Activated CD8-positive, alpha-beta memory T cell treated with anti-CD3 and anti-CD28 coated beads, Interleukin-2, amount 50 U/mL, for 1 hour (primary cell): Measurements from ENCODE around the gene KRTCAP3.

ENCODE experiments used
- DNase-seq: peaks from one replicate; pipeline ENCODE4 v3.0.0-alpha.2; 2020; ENCODE audit errors: extremely low read depth

Gene KRTCAP3

DNA sequence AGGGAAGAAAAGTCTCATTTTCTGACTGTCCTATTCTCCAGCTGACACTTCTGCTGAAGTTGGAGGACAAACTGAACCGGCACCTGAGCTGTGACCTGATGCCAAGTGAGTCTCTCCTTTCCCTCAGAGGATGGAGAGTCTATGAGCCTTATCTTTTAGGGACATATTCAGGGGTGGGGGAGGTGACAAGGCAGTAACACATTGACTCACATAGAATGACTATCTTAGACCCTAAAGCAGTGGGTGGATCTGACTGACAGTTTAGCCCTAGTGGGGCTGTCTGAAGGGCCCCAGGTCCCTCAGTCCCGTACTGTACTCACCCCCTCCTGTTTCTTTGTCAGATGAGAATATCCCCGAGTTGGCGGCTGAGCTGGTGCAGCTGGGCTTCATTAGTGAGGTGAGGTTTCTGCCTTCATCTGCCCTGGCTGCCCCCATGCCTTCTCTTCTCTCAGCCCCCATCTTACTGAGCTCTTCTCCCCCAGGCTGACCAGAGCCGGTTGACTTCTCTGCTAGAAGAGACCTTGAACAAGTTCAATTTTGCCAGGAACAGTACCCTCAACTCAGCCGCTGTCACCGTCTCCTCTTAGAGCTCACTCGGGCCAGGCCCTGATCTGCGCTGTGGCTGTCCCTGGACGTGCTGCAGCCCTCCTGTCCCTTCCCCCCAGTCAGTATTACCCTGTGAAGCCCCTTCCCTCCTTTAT, 805 bp upstream of the KRTCAP3 start:
- no peak for DNase-seq

DNA sequence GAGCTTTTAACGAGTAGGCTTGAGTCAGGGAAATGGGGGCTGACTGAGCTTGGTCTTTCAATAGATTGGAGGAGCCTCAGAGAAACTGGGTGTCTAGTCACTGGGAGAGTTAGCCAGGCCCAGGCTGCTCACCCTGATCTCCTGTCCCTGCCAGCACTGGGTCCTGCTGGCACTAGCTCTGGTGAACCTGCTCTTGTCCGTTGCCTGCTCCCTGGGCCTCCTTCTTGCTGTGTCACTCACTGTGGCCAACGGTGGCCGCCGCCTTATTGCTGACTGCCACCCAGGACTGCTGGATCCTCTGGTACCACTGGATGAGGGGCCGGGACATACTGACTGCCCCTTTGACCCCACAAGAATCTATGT, 720 bp downstream of the KRTCAP3 start:
- no peak for DNase-seq

DNA sequence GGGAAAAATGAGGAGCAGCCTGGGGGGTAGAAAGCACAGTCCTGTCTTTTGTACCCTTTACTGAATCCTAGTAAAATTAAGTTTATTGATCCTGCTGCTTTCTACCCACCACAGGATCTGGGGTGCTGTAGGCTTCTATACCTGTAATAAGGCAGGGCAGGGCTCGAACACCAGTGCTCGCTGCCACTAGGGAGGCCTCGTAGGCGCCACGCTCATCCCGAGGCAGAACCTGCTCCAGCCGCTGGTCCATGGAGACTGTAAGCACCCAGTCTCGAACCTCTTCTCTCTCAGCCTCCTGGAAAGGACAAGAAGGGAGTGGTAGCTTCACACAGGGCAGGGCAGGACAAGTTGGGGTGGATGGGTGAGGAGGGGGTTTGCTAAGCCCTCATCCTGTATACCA, 3.0 kb downstream of the KRTCAP3 start:
- no peak for DNase-seq

DNA sequence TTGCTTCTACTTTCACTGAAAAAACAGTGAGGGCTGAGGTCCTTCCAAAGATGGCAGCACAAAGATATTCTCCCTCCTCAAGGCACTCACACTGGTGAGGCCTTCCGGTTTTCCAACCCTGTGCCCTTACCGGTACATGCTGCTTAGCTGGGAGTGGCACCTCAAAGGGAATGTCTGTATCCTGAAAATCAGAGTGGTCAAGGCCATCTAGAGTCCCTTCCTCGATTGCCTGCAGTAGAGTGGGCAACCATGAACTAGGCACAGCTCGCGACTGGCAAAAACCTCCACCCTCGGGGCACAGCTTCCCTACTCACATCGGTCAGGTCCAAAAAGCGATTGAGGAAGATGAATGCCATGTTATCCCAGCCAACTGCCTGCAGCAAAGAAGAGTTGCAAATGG, 3.4 kb downstream of the KRTCAP3 start:
- DNase-seq, result no peak

DNA sequence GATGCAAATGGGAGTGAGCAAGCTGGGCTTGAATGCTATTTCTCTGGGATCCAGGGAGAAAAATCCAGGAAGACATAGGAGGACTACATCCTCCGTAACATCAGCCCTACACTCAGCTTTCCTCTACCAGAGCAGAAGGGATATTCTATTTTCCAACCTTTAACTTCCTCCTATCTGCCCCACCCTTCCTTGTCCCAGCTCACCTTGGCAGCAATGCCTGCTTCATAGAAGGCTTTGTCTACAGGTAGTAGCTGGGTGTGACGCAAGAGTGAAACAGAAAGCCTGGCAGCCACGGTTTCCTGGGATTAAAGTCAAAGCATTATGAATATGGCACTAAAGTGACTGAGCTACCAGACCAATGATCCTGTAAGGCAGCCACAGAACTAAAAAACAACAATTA, 3.9 kb downstream of the KRTCAP3 start:
- no peak for DNase-seq

DNA sequence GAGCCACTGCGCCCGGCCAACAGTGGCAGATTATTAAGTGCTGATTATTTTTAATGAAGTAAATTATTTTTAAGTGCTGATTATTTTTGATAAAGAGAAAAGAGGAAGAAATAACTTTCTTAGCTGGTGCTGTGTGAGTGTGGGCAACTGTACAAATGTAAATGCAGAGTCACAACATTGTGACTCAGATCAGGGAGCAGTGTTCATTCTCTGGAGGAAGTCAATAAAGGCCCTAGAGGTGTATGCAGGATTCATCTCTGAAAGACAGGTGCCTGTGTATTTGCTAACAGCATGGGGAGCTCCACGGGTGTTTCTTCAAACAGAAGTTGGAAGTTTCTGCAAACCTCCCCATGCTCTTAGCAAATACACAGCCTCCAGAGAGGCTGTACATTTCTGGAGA, 6.2 kb downstream of the KRTCAP3 start:
- no peak for DNase-seq

DNA sequence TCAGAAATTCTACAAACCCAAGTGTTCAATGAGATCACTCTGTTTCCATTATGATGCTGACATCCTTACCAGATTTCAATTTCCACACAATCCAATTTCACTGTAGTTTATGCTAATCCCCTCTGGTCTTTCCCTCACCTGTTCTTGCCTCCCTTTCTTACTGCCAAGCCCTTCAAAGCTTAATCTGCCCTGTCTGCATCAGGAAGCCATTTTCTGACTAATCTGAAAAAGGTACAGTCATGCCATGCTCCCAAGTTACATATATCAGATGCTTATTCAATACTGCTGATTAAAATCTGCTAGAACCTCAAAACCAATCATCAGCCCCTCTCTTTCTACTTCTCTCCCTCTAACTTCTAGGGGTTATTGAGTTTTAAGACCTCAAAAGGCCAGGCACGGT, 8.9 kb downstream of the KRTCAP3 start:
- DNase-seq, result no peak

DNA sequence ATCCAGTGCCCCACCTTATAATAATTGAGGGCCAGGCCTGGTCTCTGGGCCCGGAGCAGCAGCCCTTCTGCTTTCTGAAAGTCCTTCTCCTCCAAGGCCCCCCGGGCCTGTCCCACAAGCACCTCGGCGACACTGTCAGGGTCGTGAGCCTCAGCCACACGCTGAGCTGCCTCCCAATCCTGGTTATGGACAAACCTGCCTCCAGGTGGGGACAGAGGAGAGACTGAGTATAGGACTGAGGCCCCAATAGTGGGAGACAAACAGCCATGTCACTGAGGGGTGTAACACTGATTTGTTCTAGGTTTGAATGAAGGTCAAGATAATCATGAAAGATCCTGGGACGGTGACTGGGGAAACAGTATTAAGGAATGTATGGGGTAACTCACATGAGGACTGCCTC, 11.8 kb downstream of the KRTCAP3 start:
- no peak for DNase-seq

DNA sequence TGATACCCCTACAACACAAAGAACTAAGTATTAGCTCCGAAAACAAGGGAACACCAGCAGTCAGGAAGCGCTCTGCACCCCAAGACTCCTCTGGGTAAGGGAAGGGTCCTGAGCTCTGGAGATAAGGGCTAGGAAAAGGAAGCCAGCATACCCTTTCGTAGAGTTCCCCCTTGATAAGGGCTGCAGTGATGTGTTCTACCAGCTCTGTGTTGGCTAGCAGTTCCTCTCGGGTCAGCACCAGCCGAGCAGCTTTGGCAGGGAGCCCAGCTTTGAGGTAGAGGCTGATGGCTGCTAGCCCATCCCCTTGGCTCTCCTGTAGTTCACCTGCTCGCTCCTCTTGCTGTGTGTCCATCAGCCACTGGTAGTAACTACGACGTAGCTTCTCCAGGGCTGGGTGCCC, 18.9 kb downstream of the KRTCAP3 start:
- DNase-seq, result no peak

DNA sequence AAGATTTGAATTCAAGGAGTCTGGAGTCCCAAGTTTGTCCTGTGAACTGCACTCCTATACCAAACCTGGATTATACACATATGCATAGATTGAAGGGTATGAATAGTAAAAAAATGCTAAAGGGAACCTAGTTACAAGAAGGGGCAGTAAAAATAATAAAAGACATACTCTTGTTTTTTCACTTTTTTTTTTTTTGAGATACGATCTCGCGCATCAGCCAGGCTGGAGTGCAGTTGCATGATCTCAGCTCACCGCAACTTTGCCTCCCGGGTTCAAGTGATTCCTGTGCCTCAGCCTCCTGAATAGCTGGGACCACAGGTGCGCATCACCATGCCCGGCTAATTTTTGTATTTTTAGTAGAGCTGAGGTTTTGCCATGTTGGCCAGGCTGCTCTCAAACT, 22.3 kb downstream of the KRTCAP3 start:
- DNase-seq, result no peak

DNA sequence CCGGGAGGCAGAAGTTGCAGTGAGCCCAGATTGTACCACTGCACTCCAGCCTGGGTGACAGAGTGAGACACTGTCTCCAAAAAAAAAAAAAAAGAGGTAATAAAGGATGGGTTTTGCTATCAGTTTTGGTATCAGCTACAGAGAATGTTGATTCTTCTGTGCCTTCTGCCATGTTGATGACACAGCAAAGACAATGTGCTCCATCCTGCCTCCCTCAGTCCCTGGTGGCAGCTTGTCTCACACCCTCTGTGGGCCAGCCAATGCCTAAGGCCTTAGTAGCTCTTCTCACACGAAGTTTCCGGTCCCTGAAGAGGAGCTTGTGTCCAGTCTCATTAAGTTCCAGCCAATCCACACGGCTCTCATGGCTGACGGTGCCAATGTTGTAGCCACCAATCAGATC, 29.8 kb downstream of the KRTCAP3 start:
- no peak for DNase-seq

DNA sequence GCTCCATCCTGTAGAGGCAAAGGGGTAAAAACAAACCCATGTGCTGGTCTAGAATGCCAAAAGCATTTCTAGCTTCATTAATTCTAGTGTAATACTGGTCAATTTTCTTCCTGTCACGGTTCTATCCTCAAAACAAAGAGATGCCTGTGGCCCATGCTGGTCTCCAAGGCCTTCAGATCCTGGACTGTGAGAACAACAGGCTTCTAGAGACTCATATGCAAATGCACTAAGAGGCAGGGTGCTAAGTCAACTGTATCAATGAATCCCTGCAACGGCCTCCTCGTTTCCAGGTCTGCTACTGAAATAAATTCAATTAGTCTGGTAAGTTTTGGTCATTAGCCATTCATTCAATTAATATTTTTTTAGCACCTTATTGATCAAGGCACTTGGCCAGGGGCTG, 43.3 kb downstream of the KRTCAP3 start:
- DNase-seq, result no peak

DNA sequence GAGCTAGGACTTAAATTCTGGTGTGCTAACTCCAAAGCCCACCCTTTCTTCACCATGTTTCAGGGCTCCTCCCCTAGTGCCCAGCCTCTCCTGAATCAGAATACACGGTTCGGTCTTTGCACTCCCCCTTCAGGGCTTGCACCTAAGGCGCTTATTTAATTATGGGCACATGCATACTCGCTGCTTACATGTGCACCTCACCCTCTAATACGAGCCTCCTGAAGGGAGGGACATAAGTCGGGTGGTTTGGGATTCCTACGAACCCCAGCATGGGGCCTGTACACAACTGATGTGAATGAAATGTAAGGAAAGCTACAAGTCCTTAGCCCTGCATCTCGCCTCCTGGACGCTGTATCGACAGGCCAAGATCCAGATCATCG, 46.9 kb downstream of the KRTCAP3 start:
- peak; percentile 13 for DNase-seq

DNA sequence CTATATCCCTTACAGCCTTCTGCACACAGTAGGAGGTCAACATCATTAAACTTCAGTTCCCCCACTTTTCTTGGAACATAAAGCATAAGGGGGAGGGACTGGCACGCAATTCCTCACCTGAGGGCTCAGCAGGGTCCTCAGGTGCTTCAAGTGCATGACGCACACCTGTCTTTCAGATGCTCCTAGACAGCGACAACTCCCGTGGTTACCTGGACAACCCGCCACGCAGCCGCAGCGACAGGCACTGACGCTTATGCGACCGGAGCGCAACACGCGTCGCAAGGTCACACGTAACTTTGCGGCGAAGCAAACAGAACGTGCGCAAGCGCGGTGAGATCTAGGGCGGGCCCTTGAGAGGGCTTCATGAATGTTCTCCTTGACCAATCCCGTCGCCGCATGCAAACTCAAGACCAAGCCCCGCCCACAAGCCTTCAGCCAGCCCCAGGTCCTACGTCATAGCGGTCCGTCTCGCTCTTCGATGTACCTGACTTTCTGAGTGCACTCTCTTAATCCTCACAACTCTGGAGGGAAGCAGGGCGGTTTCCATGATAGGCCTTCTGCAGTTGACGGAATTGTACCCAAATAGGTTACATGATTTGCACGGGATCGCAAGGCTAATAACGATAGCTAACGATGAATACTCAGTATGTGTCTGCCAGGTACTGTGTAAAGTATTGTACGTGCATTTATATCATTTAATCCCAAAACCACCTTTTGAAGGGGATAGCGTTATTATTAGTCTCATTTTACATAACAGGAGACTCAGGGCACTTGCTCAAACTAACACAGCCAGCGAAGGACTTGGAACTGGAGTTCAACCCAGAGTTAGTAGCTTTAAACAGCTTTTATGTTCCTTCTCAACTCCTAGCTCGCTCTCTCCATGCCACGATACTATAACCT, 47.6 kb downstream of the KRTCAP3 start, which contains the start of gene IFT172:
Gene IFT172, minus strand, starts transcription at position 246 of the 900 bp plus-strand sequence. Its CDS starts 90 bp downstream, at position 156.
- peak; percentile 100 for DNase-seq

DNA sequence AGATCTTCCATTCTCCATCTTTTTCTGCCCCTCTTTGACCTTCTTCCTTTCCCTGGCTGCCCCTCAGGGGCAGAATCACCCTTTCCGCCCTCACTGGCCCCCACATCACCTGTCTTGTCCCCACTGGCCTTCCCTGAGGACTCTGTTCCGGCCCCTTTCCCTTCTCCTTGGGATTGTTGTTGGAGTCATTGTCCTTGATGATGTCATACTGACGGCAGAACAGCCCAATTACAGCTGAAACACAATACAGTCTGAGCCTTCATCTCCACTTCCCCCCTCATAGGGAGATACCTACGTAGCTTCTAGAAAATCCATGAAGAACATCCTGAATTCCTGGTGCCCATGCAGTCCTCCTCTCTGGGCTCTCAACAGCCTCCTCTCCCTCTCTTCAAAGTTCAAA, 50.4 kb downstream of the KRTCAP3 start:
- no peak for DNase-seq

DNA sequence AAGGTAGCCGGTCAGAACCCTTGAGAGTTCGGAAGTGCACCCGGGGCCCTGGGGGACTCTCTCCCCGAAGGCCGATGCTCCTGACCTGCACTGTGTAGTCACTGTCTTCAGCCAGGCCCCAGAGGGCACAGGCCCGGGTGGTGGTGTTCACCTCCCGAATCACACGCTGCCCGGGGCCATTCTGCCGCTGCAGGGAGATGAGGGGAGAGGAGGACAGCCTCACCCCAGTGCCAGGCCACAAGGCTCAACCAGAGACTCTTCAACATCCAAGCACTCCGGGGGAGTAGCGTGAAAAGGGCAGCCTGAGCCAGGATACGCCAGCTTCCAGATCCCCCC, 51.7 kb downstream of the KRTCAP3 start:
- DNase-seq, result no peak
